ENCODE measurements around the gene LARP4.

Gene LARP4

DNA sequence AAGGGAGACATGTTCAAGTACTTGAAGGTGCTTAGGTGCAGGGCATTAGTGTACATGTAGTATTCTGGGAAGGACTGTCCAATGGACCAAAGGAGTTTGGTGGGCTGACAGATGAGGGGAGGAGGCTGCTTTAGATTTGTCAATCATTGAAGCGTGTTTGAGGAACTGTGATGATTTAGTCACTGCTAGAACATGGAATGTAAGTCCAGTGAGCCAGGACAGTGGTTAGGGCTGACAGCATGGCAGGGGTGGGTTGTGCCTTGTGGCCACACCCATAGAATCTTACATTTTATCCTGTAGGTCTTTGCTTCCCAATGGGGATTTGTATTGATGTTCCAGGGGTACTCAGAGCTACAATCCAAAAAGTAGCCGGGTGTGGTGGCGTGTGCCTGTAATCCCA, 128.7 kb downstream of the LARP4 start:
- DNase-seq = no peak

All from stimulated activated CD4-positive, alpha-beta T cell treated with anti-CD3 and anti-CD28 coated beads, Interleukin-15, amount 100 ng/mL, for 24 hours (primary cell).